OCI-LY1 (cell line): ENCODE results near the gene MRS2.

ENCODE experiments used
- H2AFZ ChIP-seq: fragments of 200-600 bp; sonication (generic), shearing (Covaris generic); 2 replicates; pipeline ENCODE4 v1.6.0; 2014; ENCODE audit warnings: antibody characterized with exemption, mild to moderate bottlenecking, low read length
- H3F3A ChIP-seq: fragments of 200-600 bp; sonication (generic), shearing (Covaris generic); 2 replicates; pipeline ENCODE4 v1.6.0; 2014; ENCODE audit warnings: mild to moderate bottlenecking, antibody characterized with exemption, low read length, moderate library complexity; ENCODE audit not compliant: insufficient read depth
- H3K27ac ChIP-seq: fragments of 200-600 bp; sonication (generic); 2 replicates; pipeline ENCODE4 v1.5.1; 2014; ENCODE audit warnings: low read length, mixed run types, mild to moderate bottlenecking, low read depth; ENCODE audit not compliant: poor library complexity, severe bottlenecking
- H3K27me3 ChIP-seq: fragments of 200-600 bp; sonication (generic); 2 replicates; pipeline ENCODE4 v1.6.0; 2014; ENCODE audit warnings: antibody characterized with exemption, mild to moderate bottlenecking, low read length, moderate library complexity; ENCODE audit not compliant: insufficient read depth
- H3K36me3 ChIP-seq: fragments of 200-600 bp; sonication (generic); 2 replicates; pipeline ENCODE4 v1.6.1; 2014; ENCODE audit warnings: mild to moderate bottlenecking, antibody characterized with exemption, low read length, moderate library complexity, mixed read lengths; ENCODE audit not compliant: insufficient read depth
- H3K4me1 ChIP-seq: fragments of 200-600 bp; sonication (generic); 2 replicates; pipeline ENCODE4 v1.5.1; 2014; ENCODE audit warnings: mild to moderate bottlenecking, low read length, moderate library complexity; ENCODE audit not compliant: insufficient read depth, severe bottlenecking
- H3K4me2 ChIP-seq: fragments of 200-600 bp; sonication (generic), shearing (Covaris generic); 2 replicates; pipeline ENCODE4 v1.6.1; 2014; ENCODE audit warnings: low read length
- H3K4me3 ChIP-seq: fragments of 200-600 bp; sonication (generic); 2 replicates; pipeline ENCODE4 v1.5.1; 2014; ENCODE audit warnings: low read length, low read depth, mild to moderate bottlenecking, mixed read lengths; ENCODE audit not compliant: poor library complexity, severe bottlenecking
- H3K79me2 ChIP-seq: fragments of 200-600 bp; shearing (Covaris generic); 2 replicates; pipeline ENCODE4 v1.6.1; 2016; ENCODE audit warnings: mixed run types, low read length, mixed read lengths; ENCODE audit not compliant: insufficient read depth
- H3K9ac ChIP-seq: fragments of 200-600 bp; sonication (generic), shearing (Covaris generic); 2 replicates; pipeline ENCODE4 v1.6.1; 2014; ENCODE audit warnings: mild to moderate bottlenecking, low read length, mixed read lengths
- H3K9me2 ChIP-seq: fragments of 200-600 bp; sonication (generic), shearing (Covaris generic); 2 replicates; pipeline ENCODE4 v1.6.1; 2014; ENCODE audit warnings: low read depth, mild to moderate bottlenecking, low read length, mixed read lengths
- H3K9me3 ChIP-seq: fragments of 200-600 bp; shearing (Covaris generic); 2 replicates; pipeline ENCODE4 v1.6.1; 2014; ENCODE audit warnings: low read length, mixed read lengths
- H4K20me1 ChIP-seq: fragments of 200-600 bp; sonication (generic), shearing (Covaris generic); 2 replicates; pipeline ENCODE4 v1.6.0; 2016; ENCODE audit warnings: mild to moderate bottlenecking, low read length; ENCODE audit not compliant: insufficient read depth
- EZH2 ChIP-seq: fragments of 200-600 bp; sonication (generic), shearing (Covaris generic); IDR thresholded peaks from 2 replicates; pipeline ENCODE4 v1.8.0; 2017; ENCODE audit warnings: borderline replicate concordance, mixed run types, mild to moderate bottlenecking, antibody characterized with exemption, low read length, moderate library complexity, mixed read lengths
- TF ChIP-seq, protein P1 (sequence below): fragments of 200-600 bp; sonication (generic), shearing (Covaris generic); IDR thresholded peaks from 2 replicates; pipeline ENCODE4 v1.5.1; 2017; ENCODE audit warnings: mild to moderate bottlenecking, antibody characterized with exemption, low read length, moderate library complexity, mixed read lengths

MRS2 gene

DNA sequence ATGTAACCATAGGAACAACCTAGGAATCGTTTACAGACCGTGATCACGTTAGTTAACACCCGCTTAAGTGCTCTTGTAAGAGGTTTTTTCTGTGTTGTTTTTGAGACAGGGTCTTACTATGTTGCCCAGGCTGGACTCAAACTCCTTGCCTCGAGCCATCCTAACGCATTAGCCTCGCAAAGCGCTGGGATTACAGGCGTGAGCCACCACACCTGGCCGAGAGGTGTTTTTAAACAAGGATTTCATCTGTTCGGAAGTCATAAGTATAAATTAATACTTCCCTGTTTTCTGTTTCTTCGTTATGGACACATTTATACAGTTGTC lies 727 bp downstream of the MRS2 start:
- Histone ChIP-seq H3K9me2 (no peaks in the 10 kb centered on the region), H3K27me3 (no peaks in the 10 kb centered on the region), H3K4me2 (peak overlapping the region; percentile 93), H3K9ac (peak overlapping the region; percentile 86), H2AFZ (no peak overlapping the region), H4K20me1 (no peaks in the 10 kb centered on the region), H3K4me3 (peak overlapping the region; percentile 92), H3F3A (no peaks in the 10 kb centered on the region), H3K27ac (no peak overlapping the region), H3K36me3 (peaks cover 28% of the 10 kb centered on the region), H3K79me2 (peaks cover 24% of the 10 kb centered on the region), H3K4me1 (peaks cover 21% of the 10 kb centered on the region), H3K9me3 (no peaks in the 10 kb centered on the region)
- TF ChIP-seq, protein P1, sequence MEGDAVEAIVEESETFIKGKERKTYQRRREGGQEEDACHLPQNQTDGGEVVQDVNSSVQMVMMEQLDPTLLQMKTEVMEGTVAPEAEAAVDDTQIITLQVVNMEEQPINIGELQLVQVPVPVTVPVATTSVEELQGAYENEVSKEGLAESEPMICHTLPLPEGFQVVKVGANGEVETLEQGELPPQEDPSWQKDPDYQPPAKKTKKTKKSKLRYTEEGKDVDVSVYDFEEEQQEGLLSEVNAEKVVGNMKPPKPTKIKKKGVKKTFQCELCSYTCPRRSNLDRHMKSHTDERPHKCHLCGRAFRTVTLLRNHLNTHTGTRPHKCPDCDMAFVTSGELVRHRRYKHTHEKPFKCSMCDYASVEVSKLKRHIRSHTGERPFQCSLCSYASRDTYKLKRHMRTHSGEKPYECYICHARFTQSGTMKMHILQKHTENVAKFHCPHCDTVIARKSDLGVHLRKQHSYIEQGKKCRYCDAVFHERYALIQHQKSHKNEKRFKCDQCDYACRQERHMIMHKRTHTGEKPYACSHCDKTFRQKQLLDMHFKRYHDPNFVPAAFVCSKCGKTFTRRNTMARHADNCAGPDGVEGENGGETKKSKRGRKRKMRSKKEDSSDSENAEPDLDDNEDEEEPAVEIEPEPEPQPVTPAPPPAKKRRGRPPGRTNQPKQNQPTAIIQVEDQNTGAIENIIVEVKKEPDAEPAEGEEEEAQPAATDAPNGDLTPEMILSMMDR: no peak
- no peak for TF ChIP-seq EZH2

DNA sequence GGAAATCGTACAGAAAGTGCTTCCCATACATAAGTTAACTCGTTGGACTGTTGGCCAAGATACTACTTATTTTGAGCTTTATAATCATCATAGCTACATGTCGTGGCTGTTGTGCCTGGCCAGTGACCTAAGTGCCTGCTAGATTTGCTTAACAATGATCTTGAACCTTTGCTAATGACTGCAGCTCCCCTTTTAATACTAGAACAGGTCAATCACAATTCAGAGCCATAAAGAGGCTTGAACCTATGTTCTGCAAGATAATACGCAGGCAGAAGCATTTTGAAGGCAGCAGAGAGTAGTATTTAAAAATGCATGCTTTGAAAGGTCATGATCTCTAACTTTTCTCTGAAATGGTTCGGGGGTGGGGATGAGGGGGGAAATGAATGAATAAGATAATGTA lies 2.5 kb downstream of the MRS2 start:
- no peaks in the 10 kb centered on the region for H4K20me1 ChIP-seq
- no peak overlapping the region for H3K4me2 ChIP-seq
- H3K9me3 ChIP-seq: no peaks in the 10 kb centered on the region
- no peaks in the 10 kb centered on the region for H3K9me2 ChIP-seq
- H3K27ac ChIP-seq: no peak overlapping the region
- no peak overlapping the region for H3K9ac ChIP-seq
- H3K4me3 ChIP-seq: no peak overlapping the region
- TF ChIP-seq EZH2: no peak
- TF ChIP-seq, protein P1: no peak
- H3F3A ChIP-seq: no peaks in the 10 kb centered on the region
- H3K79me2 ChIP-seq: peaks cover 24% of the 10 kb centered on the region
- peaks cover 21% of the 10 kb centered on the region for H3K4me1 ChIP-seq
- H3K27me3 ChIP-seq: no peaks in the 10 kb centered on the region
- no peak overlapping the region for H2AFZ ChIP-seq
- peaks cover 46% of the 10 kb centered on the region for H3K36me3 ChIP-seq

DNA sequence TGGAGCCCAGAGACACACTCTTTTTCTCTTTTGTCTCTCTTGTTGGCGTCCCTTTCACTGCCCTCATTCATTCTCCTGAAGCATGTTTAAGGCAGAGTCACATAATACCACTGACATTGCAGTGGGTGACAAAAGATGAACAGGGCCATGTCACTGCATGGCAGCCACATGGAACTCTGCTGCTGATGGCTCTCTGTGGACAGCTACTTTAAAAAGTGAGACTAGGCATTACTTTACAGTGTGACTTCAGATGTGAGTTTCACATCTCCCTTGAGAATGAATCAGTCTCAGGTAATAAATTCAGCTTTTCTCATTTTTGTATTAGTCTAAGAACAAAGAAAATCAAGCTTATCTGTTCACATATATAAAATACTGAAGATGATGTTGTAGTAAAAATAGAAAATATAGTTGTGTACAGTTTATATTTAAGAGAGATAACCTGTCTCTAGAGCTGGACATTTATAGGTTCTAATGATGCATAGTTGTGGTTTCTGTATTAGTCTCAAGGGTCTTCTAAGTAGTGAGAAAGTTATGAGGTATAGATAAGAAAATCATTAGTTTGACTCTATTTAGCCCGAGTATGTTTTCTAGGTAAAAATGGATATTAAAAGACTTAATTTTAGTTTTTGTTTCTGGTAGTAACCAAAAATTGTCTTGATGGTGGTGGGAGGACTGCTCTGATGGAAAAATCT lies 6.1 kb downstream of the MRS2 start:
- no peak overlapping the region for H2AFZ ChIP-seq
- no peak overlapping the region for H3K9ac ChIP-seq
- H3K79me2 ChIP-seq: peaks cover 14% of the 10 kb centered on the region
- H3K27me3 ChIP-seq: no peaks in the 10 kb centered on the region
- H3K9me3 ChIP-seq: no peaks in the 10 kb centered on the region
- no peaks in the 10 kb centered on the region for H4K20me1 ChIP-seq
- H3F3A ChIP-seq: no peaks in the 10 kb centered on the region
- H3K4me2 ChIP-seq: no peak overlapping the region
- H3K9me2 ChIP-seq: no peaks in the 10 kb centered on the region
- H3K4me1 ChIP-seq: peaks cover 10% of the 10 kb centered on the region
- peaks cover 79% of the 10 kb centered on the region for H3K36me3 ChIP-seq
- no peak overlapping the region for H3K4me3 ChIP-seq
- TF ChIP-seq, protein P1: no peak
- no peak for TF ChIP-seq EZH2
- no peak overlapping the region for H3K27ac ChIP-seq
